ENCODE results near the gene IL6ST. TPM values are rescaled to one million over a fixed set of nuclear protein-coding genes. Genes with fewer than 3 reads are reported as not detected.
"Not testable (repeated sequence)": the region's sequence is repeated elsewhere in the genome, so short reads cannot be mapped to it uniquely, and the experiment has no call there.

The IL6ST gene
- 254 TPM for total RNA-seq

DNA sequence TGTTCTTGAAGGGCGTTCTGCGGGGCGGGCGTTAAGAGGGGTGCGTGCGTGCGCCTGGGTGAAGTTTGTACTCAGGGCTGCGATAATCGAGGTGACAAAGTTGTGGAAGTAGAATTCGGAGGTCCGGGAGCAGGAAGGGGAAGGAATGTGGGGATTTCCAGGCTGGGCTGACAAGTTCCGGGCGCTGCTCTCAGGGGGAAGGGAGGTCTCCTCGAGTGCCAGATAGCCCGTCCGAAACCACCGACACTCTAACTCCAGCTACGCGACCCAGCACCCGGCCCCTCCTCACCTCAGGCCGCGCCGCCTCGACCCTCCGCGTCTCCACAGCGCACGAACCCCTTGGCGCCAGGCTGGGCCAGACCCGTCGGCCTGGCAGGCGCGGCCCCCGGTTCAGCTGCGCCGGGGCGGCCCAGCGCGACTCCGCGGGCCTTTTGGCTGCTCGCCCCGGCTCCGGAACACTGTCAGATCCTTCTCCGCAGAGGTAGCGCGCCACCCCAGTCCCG is at the start of gene IL6ST:
Gene IL6ST, minus strand, starts transcription at position 469 of the 503 bp plus-strand sequence. CDS start 18,685 bp downstream, outside the sequence.
- DNase-seq = peak; percentile 81

DNA sequence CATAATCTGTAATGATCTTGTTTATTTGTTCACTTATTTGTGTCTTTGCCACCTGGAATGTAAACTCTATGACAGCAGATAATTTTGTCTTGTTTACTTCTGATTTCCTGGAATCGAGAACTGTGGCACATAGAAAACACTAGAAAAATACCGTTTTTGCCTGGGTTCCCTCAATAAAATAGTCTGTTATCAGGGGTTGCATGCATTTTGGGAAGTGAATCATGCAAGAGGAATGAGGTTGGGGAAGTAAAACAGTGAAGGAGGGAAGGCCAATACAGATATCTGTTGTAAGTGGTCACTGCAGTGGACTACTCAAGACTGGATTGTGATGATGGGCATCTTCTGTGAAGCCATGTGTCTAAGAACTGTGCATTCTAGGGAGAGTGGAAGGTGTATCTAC is 45.2 kb upstream of the IL6ST start:
- no peak for DNase-seq

DNA sequence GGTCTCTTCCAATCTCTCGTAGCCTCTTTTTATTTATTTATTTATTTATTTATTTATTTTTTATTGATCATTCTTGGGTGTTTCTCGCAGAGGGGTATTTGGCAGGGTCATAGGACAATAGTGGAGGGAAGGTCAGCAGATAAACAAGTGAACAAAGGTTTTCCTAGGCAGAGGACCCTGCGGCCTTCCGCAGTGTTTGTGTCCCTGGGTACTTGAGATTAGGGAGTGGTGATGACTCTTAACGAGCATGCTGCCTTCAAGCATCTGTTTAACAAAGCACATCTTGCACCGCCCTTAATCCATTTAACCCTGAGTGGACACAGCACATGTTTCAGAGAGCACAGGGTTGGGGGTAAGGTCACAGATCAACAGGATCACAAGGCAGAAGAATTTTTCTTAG is 43.4 kb upstream of the IL6ST start:
- not testable (repeated sequence) for DNase-seq

DNA sequence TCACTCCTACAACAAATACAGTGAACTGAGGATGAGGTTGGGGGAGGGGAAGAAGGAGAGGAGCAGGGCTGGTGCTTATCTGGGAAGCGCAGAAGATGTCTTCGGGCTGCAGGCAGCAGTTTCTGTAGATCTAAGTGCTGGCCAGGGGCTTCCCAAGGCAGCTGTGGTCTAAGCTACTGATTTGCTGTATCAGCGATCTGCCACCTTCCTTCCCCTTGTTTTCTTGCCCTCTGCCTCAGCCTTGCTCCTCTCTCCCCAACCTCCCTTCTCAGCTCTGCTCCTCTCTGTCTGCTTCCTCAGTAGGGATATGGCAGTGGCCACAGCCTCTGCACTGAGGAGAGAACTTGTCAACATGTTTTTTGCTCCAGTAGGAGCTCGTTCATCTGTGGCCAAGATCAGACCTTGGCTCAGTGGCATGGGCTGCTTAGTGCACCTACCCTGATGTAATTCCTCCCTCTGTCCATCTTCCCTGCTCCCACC is 42.8 kb upstream of the IL6ST start:
- peak; percentile 10 for DNase-seq

DNA sequence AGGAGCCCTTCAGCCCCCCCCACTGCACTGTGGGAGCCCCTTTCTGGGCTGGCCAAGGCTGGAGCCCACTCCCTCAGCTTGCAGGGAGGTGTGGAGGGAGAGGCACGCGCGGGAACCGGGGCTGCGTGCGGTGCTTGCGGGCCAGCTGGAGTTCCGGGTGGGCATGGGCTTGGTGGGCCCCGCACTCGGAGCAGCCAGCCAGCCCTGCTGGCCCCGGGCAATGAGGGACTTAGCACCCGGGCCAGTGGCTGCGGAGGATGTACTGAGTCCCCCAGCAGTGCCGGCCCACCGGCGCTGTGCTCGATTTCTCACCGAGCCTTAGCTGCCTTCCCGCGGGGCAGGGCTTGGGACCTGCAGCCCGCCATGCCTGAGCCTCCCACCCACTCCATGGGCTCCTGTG is 40.6 kb upstream of the IL6ST start:
- DNase-seq = not testable (repeated sequence)

DNA sequence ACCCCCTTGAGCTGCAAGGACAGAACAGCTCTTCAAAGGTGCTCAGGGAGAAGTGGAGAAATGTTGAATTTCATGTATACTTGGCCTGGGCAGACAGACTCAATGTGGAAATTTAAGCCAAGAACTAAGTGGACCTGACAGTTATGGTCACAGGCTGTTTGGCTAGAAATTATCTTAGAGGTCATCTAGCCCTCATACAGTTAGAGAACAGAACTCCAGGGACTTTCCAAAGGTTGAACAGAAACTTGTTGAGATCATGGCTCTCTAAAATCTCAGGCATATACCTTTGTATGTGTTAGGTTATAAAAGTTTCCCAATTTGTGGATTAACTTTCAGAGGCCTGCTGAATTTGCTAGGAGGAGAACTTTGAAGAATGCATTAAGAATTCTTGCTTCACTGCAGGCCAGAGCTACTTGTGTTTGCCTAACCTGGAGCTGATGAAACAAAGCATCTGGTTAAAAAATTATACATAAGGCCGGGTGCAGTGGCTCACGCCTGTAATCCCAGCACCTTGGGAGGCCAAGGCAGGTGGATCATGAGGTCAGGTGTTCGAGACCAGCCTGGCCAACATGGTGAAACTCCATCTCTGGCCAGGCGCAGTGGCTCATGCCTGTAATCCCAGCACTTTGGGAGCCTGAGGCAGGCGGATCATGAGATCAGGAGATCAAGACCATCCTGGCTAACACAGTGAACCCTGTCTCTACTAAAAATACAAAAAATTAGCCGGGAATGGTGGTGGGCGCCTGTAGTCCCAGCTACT is 35.3 kb upstream of the IL6ST start:
- DNase-seq = not testable (repeated sequence)

DNA sequence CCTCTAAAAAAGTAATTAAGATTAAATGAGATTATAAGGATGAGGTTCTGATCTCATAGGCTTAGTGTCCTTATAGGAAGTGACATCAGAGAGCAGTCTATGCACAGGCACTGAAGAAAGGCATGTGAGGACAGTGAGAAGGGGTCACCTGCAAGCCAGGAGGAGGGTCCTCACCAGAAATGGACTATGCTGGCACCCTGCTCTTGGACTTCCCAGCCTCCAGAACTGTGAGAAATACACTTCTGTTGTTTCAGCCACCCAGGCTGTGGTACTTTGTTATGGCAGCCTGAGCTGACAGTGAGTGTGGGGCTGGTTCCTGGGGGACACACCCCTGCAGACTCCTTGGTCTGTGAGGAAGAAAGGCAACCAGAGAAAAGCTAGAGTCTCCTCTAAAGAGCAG is 34.7 kb upstream of the IL6ST start:
- no peak for DNase-seq

DNA sequence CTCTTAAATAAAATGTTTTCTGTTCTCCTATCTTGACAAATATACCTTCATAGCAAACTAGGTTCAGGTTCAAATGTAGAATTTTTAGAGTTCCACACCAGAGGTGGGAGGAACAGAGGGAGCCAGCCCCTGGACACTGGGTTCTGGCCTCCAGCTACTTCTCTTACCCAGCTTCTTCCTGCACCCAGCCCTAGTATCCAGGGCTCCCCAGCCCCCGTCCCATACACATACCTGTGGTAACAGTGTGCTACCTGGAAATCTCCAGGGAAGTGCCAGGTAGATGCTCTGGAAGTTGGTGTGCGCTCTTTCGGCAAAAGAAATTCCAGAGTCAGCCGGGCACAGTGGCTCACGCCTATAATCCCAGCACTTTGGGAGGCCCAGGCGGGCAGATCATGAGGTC is 33.9 kb upstream of the IL6ST start:
- no peak for DNase-seq

DNA sequence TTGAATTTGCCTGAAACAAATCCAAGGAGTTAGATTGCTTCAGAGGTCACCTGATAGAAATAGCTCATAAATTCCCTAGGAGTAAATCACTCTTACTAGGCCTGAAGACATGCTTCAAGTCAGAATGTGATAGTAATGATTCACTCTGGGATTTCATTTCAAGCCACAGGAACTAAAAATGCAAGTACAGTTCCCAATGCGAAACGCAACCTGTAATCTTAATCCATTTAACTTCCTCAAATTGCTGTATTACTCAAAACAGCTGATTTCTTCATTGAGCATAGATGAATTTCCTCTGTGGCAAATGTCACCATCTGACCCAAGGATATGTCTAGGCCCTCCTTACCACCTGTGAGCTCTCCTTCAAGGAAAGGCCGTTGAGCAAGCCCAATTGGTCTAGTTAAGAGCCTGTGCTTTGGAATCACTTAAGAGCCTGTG is 32.1 kb upstream of the IL6ST start:
- DNase-seq = no peak

DNA sequence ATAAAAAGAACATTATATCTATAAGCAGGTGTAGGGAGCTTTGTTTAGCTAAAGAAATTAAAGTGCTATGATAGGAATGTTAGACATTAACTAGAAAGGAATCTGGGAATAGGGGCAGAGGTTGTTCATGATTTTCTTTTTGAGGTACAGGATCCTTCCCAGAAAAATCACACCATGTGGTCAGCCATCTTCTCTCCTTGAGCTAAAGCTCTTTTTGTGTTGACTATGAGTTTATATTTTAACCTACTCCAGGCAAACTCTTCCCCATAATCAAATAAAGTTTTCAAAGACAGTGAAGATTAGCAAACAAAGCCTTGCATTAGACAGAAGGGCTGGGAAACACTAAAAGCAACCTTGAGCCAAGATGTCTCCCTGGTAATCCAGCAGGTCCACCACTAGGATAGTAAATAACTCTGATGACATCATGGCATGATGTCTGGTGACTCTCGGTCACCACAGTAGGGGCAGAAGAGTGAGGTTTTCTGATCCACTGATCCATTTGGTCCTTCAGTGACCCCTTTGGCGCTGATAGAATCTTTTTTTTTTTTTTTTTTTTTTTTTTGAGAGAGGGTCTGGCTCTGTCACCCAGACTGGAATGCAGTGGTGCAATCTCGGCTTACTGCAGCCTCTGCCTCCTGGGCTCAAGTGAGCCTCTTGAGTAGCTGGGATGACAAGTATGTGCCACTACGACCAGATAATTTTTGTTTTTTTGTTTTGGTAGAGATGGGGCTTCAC is 30.6 kb upstream of the IL6ST start:
- DNase-seq = no peak

DNA sequence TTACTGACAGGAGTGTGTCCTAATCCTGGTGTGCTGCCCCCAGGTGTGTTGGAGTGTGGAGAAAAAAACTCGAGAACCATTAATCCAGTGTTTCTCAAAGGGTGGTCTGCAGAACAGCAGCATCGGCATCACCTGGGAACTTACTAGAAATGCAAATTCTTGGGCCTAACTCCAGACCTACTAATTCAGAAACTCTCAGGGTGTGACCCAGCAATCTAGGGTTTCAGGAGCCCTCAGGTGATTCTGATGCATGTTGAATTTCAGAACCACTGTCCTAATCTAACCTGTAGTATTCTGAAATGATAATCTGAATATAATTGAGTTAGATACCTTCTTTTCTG is 30.0 kb upstream of the IL6ST start:
- no peak for DNase-seq

DNA sequence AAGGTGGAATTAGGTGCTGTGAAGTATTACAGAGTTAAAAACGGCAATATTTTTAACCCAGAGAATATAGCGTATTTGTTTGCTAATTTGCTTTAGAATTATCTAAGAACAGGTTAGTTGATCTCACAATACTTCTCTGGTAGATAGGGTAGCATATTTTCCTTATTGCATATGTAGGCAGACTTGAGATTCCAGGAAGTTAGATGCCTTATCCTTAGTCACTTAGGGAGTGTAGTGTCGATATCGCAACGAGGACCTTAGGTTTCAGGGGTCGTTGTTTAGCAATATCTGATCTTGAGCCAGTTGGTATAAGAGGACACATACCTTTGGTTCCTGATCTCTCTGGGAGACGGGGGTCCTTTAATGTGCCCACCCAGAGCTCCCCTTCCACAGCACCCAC is 28.5 kb upstream of the IL6ST start:
- DNase-seq = no peak

DNA sequence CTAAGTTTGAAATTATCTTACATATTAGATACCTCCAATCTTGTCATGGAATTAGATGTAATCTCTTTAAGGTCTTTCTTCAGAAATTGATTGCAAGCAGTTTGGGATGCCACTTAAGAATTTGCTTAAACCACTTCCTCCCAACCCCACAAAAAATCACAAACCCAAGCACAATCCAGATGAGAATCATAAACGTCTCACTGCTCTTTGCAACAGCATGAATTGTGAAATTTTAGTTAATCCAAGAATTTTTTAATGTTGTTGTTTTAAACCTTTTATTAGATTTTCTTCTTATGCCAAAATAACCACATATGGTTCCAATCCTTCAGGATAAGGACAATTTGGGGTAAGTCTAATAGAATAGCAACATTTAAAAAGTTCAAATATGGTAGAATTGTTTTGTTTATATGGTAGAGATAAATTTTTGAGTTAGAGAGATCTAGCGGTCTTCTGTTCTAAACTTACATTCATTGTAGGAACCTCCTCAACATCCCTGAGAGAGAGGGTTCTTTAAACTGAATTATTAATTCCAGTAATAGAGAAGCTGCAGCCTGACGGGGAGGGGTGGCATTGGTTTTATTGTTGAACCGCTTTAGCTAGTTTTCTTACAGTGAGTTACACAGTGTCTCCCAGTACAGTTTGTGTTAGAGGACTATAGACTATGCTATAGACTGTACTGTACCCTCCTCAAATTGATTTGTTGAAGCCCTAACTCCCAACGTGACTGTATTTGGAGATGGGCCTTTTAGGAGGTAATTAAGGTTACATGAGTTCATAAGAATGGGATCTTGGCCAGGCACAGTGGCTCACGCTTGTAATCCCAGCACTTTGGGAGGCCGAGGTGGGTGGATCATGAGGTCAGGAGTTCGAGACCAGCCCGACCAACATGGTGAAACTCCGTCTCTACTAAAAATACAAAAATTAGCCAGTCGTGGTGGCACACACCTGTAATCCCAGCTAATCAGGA is 24.8 kb upstream of the IL6ST start:
- no peak for DNase-seq

DNA sequence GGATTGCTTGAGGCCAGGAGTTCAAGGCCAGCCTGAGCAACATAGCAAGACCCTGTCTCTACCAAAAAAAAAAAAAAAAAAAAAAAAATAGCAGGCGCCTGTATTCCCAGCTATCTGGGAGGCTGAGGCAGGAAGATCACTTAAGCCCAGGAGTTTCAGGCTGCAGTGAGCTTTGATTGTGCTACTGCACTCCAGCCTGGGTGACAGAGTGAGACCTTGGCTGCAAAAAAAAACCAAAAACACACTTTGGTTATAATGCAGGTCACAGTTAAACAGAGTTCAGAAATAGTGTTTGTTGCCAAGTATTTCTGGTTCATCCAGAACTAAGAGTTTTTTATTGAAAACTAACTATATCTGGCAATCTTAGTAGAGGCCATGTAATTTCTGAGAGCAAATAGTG is 24.1 kb upstream of the IL6ST start:
- no peak for DNase-seq

DNA sequence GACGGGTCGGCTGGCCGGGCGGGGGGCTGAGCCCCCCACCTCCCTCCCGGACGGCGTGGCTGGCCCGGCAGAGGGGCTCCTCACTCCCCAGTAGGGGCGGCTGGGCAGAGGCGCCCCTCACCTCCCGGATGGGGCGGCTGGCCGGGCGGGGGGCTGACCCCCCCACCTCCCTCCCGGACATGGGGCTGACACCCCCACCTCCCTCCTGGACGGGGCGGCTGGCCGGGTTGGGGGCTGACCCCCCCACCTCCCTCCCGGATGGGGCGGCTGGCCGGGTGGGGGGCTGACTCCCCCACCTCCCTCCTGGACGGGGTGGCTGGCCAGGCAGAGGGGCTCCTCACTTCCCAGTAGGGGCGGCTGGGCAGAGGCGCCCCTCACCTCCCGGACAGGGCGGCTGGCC is 19.9 kb upstream of the IL6ST start:
- DNase-seq = not testable (repeated sequence)

DNA sequence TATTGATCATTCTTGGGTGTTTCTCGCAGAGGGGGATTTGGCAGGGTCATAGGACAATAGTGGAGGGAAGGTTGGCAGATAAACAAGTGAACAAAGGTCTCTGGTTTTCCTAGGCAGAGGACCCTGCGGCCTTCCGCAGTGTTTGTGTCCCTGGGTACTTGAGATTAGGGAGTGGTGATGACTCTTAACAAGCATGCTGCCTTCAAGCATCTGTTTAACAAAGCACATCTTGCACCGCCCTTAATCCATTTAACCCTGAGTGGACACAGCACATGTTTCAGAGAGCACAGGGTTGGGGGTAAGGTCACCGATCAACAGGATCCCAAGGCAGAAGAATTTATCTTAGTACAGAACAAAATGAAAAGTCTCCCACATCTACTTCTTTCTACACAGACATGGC is 19.2 kb upstream of the IL6ST start:
- not testable (repeated sequence) for DNase-seq

DNA sequence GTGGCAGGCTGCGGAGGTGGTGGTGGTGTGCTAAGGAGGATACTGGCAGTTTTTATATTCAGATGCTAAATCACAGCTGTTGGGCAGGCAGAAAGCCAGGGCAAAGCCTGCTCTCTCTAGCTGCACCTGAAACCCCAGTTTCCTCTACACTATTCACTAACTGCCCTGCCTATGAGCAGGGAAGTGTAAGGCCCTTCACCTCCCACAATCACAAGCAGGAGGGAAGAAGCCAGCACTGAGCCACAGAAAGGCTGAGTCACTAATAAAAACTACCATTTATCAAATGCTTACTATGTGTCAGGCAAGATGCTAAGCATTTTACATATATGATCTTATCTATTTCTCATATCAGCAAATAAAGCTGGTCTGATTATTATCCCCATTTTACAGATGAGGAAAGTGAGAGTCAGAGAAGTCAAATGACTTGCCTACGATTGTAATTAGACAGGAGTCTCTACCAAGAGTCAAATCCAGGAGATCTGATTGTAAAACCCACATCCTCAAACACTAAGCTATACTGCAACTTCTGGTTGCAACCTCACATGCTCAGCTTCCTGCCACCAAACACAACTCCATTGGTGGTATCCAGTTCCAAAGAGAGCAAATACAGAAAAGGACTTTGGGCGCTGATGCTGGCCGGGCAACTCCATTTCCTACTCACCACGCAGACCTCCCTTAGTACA is 17.7 kb upstream of the IL6ST start:
- no peak for DNase-seq

DNA sequence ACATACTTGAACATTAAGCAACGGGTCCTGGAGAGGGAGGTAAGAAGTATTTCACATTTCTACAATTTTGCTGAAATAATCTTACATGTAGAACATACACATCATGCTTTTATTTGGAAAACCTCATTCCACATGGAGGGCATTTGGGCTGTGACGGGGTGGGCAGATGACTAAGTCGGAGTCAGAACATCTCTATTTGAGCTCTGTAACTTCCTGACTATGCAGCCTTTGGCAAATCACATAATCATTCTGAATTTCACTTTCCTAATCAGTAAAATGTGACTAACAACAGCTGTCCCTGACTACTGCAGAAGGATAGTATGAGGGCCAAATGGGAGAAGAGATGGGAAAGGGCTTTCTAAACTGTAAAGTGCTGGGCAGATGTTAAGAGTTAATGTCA is 17.1 kb upstream of the IL6ST start:
- no peak for DNase-seq

DNA sequence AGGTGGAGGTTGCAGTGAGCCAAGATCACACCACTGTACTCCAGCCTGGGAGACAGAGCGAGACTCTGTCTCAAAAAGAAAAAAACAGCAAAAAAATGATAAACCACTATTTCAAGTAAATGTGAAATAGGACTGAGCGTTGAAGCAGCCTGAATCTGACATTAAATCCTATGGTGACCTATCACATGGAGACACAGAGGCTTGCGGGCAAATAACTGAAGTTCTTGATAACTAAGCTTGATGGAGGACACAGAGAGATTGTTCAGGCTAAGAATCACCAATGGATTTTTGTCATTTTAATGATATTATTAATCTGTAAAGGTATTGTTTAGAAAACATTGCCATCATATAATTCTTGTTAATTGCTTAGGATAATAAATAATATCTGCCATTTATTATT is 15.7 kb upstream of the IL6ST start:
- DNase-seq = no peak

DNA sequence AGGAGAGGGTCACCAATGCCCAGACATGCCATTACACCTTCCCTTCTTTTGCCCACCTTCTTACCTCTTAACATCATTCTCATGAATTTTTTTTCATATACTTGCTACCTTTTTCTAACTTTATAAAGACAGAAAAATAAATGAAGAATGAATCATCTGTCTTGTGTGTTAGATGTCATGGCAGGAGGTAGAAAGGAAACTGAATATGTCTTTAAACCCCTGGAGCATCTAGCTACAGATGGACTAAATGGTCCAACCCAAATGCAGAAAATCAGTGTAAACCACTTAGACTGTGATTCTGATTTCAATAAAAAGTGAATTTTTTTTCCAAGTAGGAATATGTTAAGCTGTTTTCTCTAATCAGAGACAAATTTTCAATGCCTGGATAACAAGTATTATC is 11.8 kb upstream of the IL6ST start:
- DNase-seq = no peak

DNA sequence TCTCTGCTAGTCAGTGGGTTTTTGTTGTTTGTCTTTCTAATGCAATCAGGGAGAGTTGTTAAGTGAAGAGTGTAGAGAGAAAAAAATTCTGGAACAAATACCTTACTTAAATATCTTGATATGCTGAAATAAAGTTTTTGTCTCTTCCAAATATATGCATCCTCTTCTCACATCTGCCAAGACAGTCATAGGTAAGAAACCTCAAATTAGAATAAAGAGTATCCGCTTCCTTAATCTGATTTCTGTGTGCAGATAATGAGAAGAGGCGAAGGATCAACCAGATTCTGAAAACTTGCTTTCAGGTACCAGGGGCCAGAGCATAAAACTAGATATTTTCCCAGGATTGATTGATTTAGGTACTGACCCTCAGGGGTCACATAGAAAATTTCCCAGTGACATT is 11.3 kb upstream of the IL6ST start:
- DNase-seq = no peak

DNA sequence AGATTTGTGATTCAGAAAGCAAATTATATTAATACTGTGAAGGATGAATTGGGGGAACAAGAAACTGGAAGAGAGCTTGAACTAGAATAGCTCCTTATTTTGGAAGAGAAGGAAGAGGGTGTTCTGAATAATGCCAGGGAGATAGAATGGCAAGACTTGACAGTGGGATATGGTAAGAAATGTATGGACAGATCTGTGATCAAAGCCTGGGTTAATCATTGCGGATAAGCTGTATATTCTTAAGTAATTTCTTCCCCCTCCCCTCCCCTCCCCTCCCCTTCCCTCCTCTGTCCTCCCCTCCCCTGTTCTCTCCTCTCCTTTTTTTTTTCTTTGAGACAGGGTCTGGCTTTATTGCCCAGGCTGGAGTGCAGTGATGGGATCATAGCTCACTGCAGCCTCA is 10.1 kb upstream of the IL6ST start:
- DNase-seq = no peak
